ENCODE data around the gene SLC6A3.

The SLC6A3 gene

DNA sequence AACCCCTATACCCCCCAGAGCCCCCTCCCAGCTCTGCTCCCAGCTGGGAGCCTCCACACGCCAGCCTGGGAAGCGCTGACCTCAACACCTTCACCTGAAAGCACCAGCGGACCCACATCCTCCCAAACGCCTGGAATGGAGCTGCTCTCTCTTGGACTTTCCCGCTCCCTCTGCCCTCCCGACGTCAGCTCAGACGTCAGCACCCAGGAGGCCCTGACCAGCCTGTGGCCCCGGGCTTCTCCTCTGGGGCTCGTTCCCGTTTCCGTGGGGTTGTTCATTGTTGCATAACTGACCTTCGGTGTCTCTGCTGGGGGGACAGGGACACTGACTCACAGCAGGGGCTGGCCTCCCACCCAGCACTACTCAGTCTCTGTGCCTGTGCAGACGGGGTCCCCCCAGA is 35.0 kb upstream of the SLC6A3 start:
- peak; percentile 89 to 92 for DNase-seq
- no peak overlapping the region for H3K4me3 ChIP-seq (ENCODE audit: low read depth, low read length)
- H2AK5ac ChIP-seq (ENCODE audit: low read length): no peak overlapping the region
- H3K18ac ChIP-seq (ENCODE audit: low read length): no peak overlapping the region
- H4K8ac ChIP-seq (ENCODE audit: low read depth, low read length): no peak overlapping the region
- no peak overlapping the region for H4K91ac ChIP-seq (ENCODE audit: low read depth, low read length)
- H2BK5ac ChIP-seq (ENCODE audit: low read depth, low read length, poor library complexity): no peak overlapping the region
- no peak overlapping the region for H3K23ac ChIP-seq (ENCODE audit: low read length)
- H3K27me3 ChIP-seq (ENCODE audit: insufficient read depth, low read length): no peaks in the 10 kb centered on the region
- H2BK12ac ChIP-seq (ENCODE audit: low read length): no peak overlapping the region
- H3K9ac ChIP-seq (ENCODE audit: low read length): no peak overlapping the region
- no peak overlapping the region for H3K4ac ChIP-seq (ENCODE audit: low read depth, low read length)
- no peaks in the 10 kb centered on the region for H3K79me1 ChIP-seq (ENCODE audit: low read length)
- no peak overlapping the region for H3K14ac ChIP-seq (ENCODE audit: low read length)
- no CpG with 5 or more reads among the region's 14 CpGs for WGBS (ENCODE audit: extremely low coverage, insufficient coverage, insufficient read length)
- H3K79me2 ChIP-seq (ENCODE audit: control insufficient read depth, insufficient read depth, low read length, poor library complexity): no peaks in the 10 kb centered on the region
- peaks cover 73 to 84% of the 10 kb centered on the region in 2 experiments for H3K36me3 ChIP-seq (ENCODE audit: control insufficient read depth in 1 of 2, insufficient read depth in 2 of 2, low read length in 2 of 2)
- H2BK120ac ChIP-seq (ENCODE audit: insufficient read depth, low read length, poor library complexity): no peak overlapping the region
- no peaks in the 10 kb centered on the region for H3K9me3 ChIP-seq (ENCODE audit: insufficient read depth, low read depth, low read length)
- H3K4me1 ChIP-seq (ENCODE audit: control insufficient read depth in 1 of 2, insufficient read depth in 2 of 2, low read length in 2 of 2): no peaks in the 10 kb centered on the region
- no peak overlapping the region for H3K27ac ChIP-seq (ENCODE audit: low read depth, low read length)
- no peak overlapping the region for H2AFZ ChIP-seq (ENCODE audit: insufficient read depth, low read length, poor library complexity)
- no peak overlapping the region for H4K12ac ChIP-seq (ENCODE audit: low read depth, low read length)
- H3K4me2 ChIP-seq (ENCODE audit: low read length): no peak overlapping the region

DNA sequence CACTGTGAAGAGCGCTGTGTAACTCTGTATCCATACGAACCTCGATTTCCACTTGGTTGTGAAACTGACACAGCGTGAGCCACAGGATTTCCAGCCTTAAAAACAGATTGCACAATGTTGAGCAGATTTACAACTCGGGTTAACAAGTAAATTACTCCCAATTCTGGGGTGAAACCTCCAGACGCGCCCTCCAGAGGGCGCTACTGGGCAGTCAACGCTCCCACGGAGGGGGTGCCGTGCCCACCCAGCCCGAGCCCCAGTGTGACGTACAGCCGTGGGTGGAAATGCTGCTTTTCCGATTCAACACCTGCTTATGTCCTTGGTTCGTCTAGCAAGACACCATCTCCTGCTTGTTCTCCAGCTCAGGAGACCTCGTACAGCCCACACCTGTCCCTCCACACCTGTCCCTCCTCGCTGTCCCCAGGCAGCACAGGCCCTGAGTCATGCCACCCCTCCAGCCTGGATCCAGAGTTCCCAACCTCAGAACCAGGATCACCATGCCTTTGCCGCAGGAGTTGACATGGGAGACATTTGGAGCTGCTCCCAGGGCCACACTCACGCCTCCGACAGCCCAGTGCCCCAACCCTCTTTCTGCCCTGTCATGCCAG is 34.4 kb upstream of the SLC6A3 start:
- Histone ChIP-seq H3K4me2 (ENCODE audit: low read length) (no peak overlapping the region), H4K12ac (ENCODE audit: low read depth, low read length) (no peak overlapping the region), H3K4me1 (ENCODE audit: control insufficient read depth in 1 of 2, insufficient read depth in 2 of 2, low read length in 2 of 2) (no peaks in the 10 kb centered on the region), H3K14ac (ENCODE audit: low read length) (no peak overlapping the region), H4K8ac (ENCODE audit: low read depth, low read length) (no peak overlapping the region), H4K91ac (ENCODE audit: low read depth, low read length) (peak overlapping the region; percentile 1), H2BK5ac (ENCODE audit: low read depth, low read length, poor library complexity) (no peak overlapping the region), H2AFZ (ENCODE audit: insufficient read depth, low read length, poor library complexity) (no peak overlapping the region), H2BK120ac (ENCODE audit: insufficient read depth, low read length, poor library complexity) (no peak overlapping the region), H3K27me3 (ENCODE audit: insufficient read depth, low read length) (no peaks in the 10 kb centered on the region), H3K4ac (ENCODE audit: low read depth, low read length) (no peak overlapping the region), H3K18ac (ENCODE audit: low read length) (no peak overlapping the region), H3K23ac (ENCODE audit: low read length) (no peak overlapping the region), H2BK12ac (ENCODE audit: low read length) (no peak overlapping the region), H3K4me3 (ENCODE audit: low read depth, low read length) (no peak overlapping the region), H3K9ac (ENCODE audit: low read length) (no peak overlapping the region), H2AK5ac (ENCODE audit: low read length) (no peak overlapping the region), H3K27ac (ENCODE audit: low read depth, low read length) (no peak overlapping the region), H3K36me3 (ENCODE audit: control insufficient read depth in 1 of 2, insufficient read depth in 2 of 2, low read length in 2 of 2) (peaks cover 73 to 84% of the 10 kb centered on the region in 2 experiments), H3K79me2 (ENCODE audit: control insufficient read depth, insufficient read depth, low read length, poor library complexity) (no peaks in the 10 kb centered on the region), H3K79me1 (ENCODE audit: low read length) (no peaks in the 10 kb centered on the region), H3K9me3 (ENCODE audit: insufficient read depth, low read depth, low read length) (peaks cover 2% of the 10 kb centered on the region)
- DNase-seq: peak; percentile 60 to 64
- WGBS (ENCODE audit: extremely low coverage, insufficient coverage, insufficient read length): no CpG with 5 or more reads among the region's 21 CpGs

DNA sequence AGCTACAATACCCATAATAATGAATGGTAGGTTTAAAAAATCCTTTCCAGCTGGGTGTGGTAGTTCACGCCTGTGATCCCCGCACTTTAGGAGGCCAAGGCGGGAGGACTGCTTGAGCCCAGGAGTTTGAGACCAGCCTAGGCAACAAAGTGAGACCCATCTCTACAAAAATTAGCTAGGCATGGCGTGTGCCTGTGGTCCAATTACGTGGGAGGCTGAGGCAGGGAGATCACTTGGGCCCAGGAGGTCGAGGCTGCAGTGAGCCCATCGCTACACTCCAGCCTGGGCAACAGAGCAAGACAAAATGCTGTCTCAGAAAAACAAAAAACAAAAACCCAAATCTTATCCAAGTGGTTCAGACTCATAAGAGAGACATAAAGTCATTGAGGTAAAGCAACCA is 33.8 kb upstream of the SLC6A3 start:
- Histone ChIP-seq H3K4me1 (ENCODE audit: control insufficient read depth in 1 of 2, insufficient read depth in 2 of 2, low read length in 2 of 2) (no peaks in the 10 kb centered on the region), H4K12ac (ENCODE audit: low read depth, low read length) (no peak overlapping the region), H3K27me3 (ENCODE audit: insufficient read depth, low read length) (no peaks in the 10 kb centered on the region), H3K23ac (ENCODE audit: low read length) (no peak overlapping the region), H2BK120ac (ENCODE audit: insufficient read depth, low read length, poor library complexity) (no peak overlapping the region), H3K9me3 (ENCODE audit: insufficient read depth, low read depth, low read length) (peaks cover 2% of the 10 kb centered on the region), H3K9ac (ENCODE audit: low read length) (no peak overlapping the region), H4K91ac (ENCODE audit: low read depth, low read length) (no peak overlapping the region), H2BK5ac (ENCODE audit: low read depth, low read length, poor library complexity) (no peak overlapping the region), H3K36me3 (ENCODE audit: control insufficient read depth in 1 of 2, insufficient read depth in 2 of 2, low read length in 2 of 2) (peaks cover 76 to 85% of the 10 kb centered on the region in 2 experiments), H3K4me2 (ENCODE audit: low read length) (no peak overlapping the region), H2AK5ac (ENCODE audit: low read length) (no peak overlapping the region), H3K18ac (ENCODE audit: low read length) (no peak overlapping the region), H3K14ac (ENCODE audit: low read length) (no peak overlapping the region), H3K4ac (ENCODE audit: low read depth, low read length) (no peak overlapping the region), H2AFZ (ENCODE audit: insufficient read depth, low read length, poor library complexity) (no peak overlapping the region), H4K8ac (ENCODE audit: low read depth, low read length) (no peak overlapping the region), H3K4me3 (ENCODE audit: low read depth, low read length) (no peak overlapping the region), H3K79me1 (ENCODE audit: low read length) (no peaks in the 10 kb centered on the region), H2BK12ac (ENCODE audit: low read length) (no peak overlapping the region), H3K27ac (ENCODE audit: low read depth, low read length) (no peak overlapping the region), H3K79me2 (ENCODE audit: control insufficient read depth, insufficient read depth, low read length, poor library complexity) (no peaks in the 10 kb centered on the region)
- no peak for DNase-seq
- WGBS (ENCODE audit: extremely low coverage, insufficient coverage, insufficient read length): no CpG with 5 or more reads among the region's 7 CpGs

DNA sequence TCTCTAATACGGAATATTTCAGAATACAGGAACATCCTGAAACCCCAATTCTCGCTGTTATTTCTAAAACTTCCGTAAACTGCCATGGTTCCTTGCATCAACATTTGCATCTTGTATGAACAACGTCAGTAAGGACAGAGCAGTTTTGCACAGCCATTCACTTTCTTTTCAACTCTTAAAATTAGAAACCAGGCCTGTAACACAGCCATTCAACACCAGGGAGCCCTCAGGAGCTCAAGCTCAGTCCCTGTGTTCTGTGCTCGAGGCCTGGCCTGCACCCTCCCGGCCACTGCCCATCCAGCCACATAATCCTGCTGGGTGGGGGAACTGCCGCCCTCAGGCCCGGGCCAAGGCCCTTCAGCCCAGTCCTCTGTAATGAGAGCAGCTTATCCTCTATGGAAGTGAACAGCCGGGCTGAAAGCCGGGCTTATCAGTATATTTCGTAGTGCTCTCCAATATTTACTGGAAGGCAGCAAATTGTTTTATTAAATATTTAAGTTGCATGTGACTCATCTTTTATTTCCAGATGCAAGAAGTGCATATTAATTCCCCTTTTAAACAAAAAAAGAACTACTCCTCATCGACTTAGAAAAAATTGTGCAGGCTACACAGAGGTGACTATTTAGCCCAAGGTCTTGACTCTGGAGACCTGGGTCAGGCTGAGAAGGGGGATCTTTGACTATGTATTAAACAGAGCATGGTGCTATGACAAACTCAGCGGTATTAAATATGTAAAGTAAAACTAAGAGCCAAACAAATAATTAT is 33.2 kb upstream of the SLC6A3 start:
- no peak overlapping the region for H3K4me3 ChIP-seq (ENCODE audit: low read depth, low read length)
- H3K9ac ChIP-seq (ENCODE audit: low read length): no peak overlapping the region
- no peak for DNase-seq
- no peaks in the 10 kb centered on the region for H3K79me2 ChIP-seq (ENCODE audit: control insufficient read depth, insufficient read depth, low read length, poor library complexity)
- no peak overlapping the region for H2BK5ac ChIP-seq (ENCODE audit: low read depth, low read length, poor library complexity)
- no peak overlapping the region for H3K18ac ChIP-seq (ENCODE audit: low read length)
- H3K23ac ChIP-seq (ENCODE audit: low read length): no peak overlapping the region
- peaks cover 75 to 86% of the 10 kb centered on the region in 2 experiments for H3K36me3 ChIP-seq (ENCODE audit: control insufficient read depth in 1 of 2, insufficient read depth in 2 of 2, low read length in 2 of 2)
- no peak overlapping the region for H3K4me2 ChIP-seq (ENCODE audit: low read length)
- H3K27me3 ChIP-seq (ENCODE audit: insufficient read depth, low read length): no peaks in the 10 kb centered on the region
- no peak overlapping the region for H4K8ac ChIP-seq (ENCODE audit: low read depth, low read length)
- H3K9me3 ChIP-seq (ENCODE audit: insufficient read depth, low read depth, low read length): peaks cover 2% of the 10 kb centered on the region
- no peaks in the 10 kb centered on the region for H3K4me1 ChIP-seq (ENCODE audit: control insufficient read depth in 1 of 2, insufficient read depth in 2 of 2, low read length in 2 of 2)
- H4K12ac ChIP-seq (ENCODE audit: low read depth, low read length): no peak overlapping the region
- H3K79me1 ChIP-seq (ENCODE audit: low read length): no peaks in the 10 kb centered on the region
- H3K4ac ChIP-seq (ENCODE audit: low read depth, low read length): no peak overlapping the region
- WGBS (ENCODE audit: extremely low coverage, insufficient coverage, insufficient read length): no CpG with 5 or more reads among the region's 13 CpGs
- H2BK12ac ChIP-seq (ENCODE audit: low read length): no peak overlapping the region
- no peak overlapping the region for H3K14ac ChIP-seq (ENCODE audit: low read length)
- no peak overlapping the region for H3K27ac ChIP-seq (ENCODE audit: low read depth, low read length)
- no peak overlapping the region for H4K91ac ChIP-seq (ENCODE audit: low read depth, low read length)
- H2AFZ ChIP-seq (ENCODE audit: insufficient read depth, low read length, poor library complexity): no peak overlapping the region
- no peak overlapping the region for H2AK5ac ChIP-seq (ENCODE audit: low read length)
- H2BK120ac ChIP-seq (ENCODE audit: insufficient read depth, low read length, poor library complexity): no peak overlapping the region
